ENCODE data around the gene SEMA5A.
A peak's percentile ranks its signal among the peaks of the same experiment; 100 is the strongest.

The SEMA5A gene

GRCh38 chr5:9515436-9515835, 30.4 kb downstream of the SEMA5A start:
- DNase-seq (ENCODE audit: low read depth in 2 of 2): no peak

GRCh38 chr5:9514968-9515367, 30.9 kb downstream of the SEMA5A start:
- DNase-seq (ENCODE audit: low read depth in 2 of 2): no peak

- DNase-seq (ENCODE audit: low read depth in 2 of 2): no peak
Observed at GRCh38 chr5:9513827-9514226, 32.0 kb downstream of the SEMA5A start.

GRCh38 chr5:9512457-9512856, 33.4 kb downstream of the SEMA5A start:
- DNase-seq (ENCODE audit: low read depth in 2 of 2): no peak

GRCh38 chr5:9507974-9508373, 37.9 kb downstream of the SEMA5A start:
- peak; percentile 55 to 60 for DNase-seq (ENCODE audit: low read depth in 2 of 2)

GRCh38 chr5:9505225-9505624, 40.6 kb downstream of the SEMA5A start:
- no peak for DNase-seq (ENCODE audit: low read depth in 2 of 2)

- DNase-seq (ENCODE audit: low read depth in 2 of 2): no peak
Observed at GRCh38 chr5:9502864-9503263, 43.0 kb downstream of the SEMA5A start.

- no peak for DNase-seq (ENCODE audit: low read depth in 2 of 2)
Observed at GRCh38 chr5:9502050-9502834, 43.6 kb downstream of the SEMA5A start.

- no peak for DNase-seq (ENCODE audit: low read depth in 2 of 2)
Observed at GRCh38 chr5:9500625-9501024, 45.2 kb downstream of the SEMA5A start.

GRCh38 chr5:9500193-9500592, 45.7 kb downstream of the SEMA5A start:
- DNase-seq (ENCODE audit: low read depth in 2 of 2): no peak

- no peak for DNase-seq (ENCODE audit: low read depth in 2 of 2)
Observed at GRCh38 chr5:9499498-9499876, 46.4 kb downstream of the SEMA5A start.

- DNase-seq (ENCODE audit: low read depth in 2 of 2): no peak
Observed at GRCh38 chr5:9498541-9499497, 47.1 kb downstream of the SEMA5A start.

- no peak for DNase-seq (ENCODE audit: low read depth in 2 of 2)
Observed at GRCh38 chr5:9497347-9497746, 48.5 kb downstream of the SEMA5A start.

- no peak for DNase-seq (ENCODE audit: low read depth in 2 of 2)
Observed at GRCh38 chr5:9496801-9497200, 49.1 kb downstream of the SEMA5A start.

- DNase-seq (ENCODE audit: low read depth in 2 of 2): no peak
Observed at GRCh38 chr5:9495121-9495520, 50.8 kb downstream of the SEMA5A start.

- DNase-seq (ENCODE audit: low read depth in 2 of 2): no peak
Observed at GRCh38 chr5:9494301-9494700, 51.6 kb downstream of the SEMA5A start.

- no peak for DNase-seq (ENCODE audit: low read depth in 2 of 2)
Observed at GRCh38 chr5:9490494-9491097, 55.3 kb downstream of the SEMA5A start.

- peak; percentile 30 to 37 for DNase-seq (ENCODE audit: low read depth in 2 of 2)
Observed at GRCh38 chr5:9483779-9484178, 62.1 kb downstream of the SEMA5A start.

- peak; percentile 37 to 44 for DNase-seq (ENCODE audit: low read depth in 2 of 2)
Observed at GRCh38 chr5:9483243-9483642, 62.6 kb downstream of the SEMA5A start.

- DNase-seq (ENCODE audit: low read depth in 2 of 2): no peak
Observed at GRCh38 chr5:9482381-9482780, 63.5 kb downstream of the SEMA5A start.

- DNase-seq (ENCODE audit: low read depth in 2 of 2): no peak
Observed at GRCh38 chr5:9480499-9480898, 65.4 kb downstream of the SEMA5A start.

GRCh38 chr5:9479990-9480389, 65.9 kb downstream of the SEMA5A start:
- no peak for DNase-seq (ENCODE audit: low read depth in 2 of 2)
